GM12892 (cell line): Measurements from ENCODE around the gene CAPN1.
A peak's percentile ranks its signal among the peaks of the same experiment; 100 is the strongest.
"Not testable (repeated sequence)": the region's sequence is repeated elsewhere in the genome, so short reads cannot be mapped to it uniquely, and the experiment has no call there.

Source experiments
- DNase-seq: peaks from one replicate; pipeline ENCODE4 v3.0.0; 2011; ENCODE audit not compliant: insufficient read length
- FAIRE-seq: peaks from 2 replicates; lab custom pipeline; 2011; peaks lifted over from hg19 to GRCh38; lab: Jason Lieb, UNC
- POLR2A ChIP-seq: IDR thresholded peaks from 2 replicates; pipeline ENCODE4 v1.6.1; 2011; ENCODE audit warnings: low read depth, low read length, control low read depth
- POLR2AphosphoS5 ChIP-seq: IDR thresholded peaks from 2 replicates; pipeline ENCODE4 v1.6.1; 2011; ENCODE audit warnings: low read depth, low read length, control low read depth
- TAF1 ChIP-seq: IDR thresholded peaks from 2 replicates; pipeline ENCODE4 v1.6.1; 2011; ENCODE audit warnings: low read depth, mild to moderate bottlenecking, control low read depth, low read length, borderline replicate concordance

CAPN1 gene

DNA sequence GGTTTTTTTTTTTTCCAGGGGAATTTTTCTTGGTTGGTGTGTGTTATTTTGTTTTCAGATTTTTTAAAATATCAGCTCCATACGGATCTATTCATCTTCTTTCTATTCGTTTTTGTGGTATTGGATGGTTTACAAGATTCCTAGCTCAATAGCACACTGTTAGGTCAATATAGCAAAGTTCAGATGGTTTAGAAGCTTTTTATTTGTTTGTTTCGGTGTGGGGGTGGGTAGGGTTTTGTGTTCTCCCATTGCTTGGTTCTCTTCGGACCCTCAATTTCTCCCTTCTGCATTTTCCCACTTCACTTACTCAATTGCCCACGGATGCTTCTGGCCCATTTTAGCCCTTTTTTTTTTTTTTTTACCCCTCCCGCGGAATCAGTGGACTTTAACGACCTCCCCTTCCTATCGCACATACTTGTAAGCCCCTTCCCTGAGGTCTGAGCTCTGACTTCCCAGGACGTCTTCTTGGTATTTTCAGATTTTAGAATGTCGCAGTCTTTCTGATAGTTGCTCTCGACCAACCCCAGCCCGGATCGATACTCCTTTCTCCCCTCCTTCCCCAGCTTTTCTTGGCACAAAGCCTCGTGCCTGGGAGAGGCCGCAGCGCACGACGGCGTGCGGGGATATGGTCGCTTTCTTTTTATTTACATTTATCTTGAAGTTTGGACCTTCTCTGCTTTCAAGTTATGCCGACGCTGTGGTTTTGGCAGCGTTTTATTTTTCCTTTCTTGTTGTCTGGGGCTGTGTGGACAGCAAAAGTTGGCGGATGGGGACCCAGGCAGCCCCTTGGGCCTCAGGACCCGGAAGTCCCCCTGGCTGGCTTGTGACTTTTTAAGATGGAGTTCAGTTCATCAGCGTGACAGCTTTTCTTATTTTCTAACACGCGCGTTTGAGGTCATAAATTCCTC, 16.1 kb upstream of the CAPN1 start:
- DNase-seq (no peak), FAIRE-seq (no peak)
- no peak for TF ChIP-seq TAF1
- TF ChIP-seq POLR2A: no peak
- no peak for TF ChIP-seq POLR2AphosphoS5

DNA sequence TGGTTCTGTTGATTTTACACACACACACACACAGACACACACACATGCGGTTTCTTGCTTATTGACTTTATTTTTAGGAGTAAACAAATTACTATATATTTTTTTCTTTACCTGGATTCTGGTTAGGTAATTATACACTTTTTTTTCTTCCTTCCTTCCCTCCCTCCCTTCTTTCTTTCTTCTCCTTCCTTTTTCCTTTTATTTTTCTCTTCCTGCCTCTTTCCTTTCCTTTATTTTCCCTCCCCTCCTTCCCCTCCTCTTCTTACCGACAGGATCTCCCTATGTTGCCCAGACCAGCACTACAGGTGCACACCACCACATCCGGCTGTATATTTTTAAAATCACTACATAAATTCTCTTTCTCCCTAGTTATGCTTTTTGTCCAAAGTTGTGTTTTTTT, 14.8 kb upstream of the CAPN1 start:
- DNase-seq: no peak
- no peak for TF ChIP-seq POLR2A
- FAIRE-seq: no peak

DNA sequence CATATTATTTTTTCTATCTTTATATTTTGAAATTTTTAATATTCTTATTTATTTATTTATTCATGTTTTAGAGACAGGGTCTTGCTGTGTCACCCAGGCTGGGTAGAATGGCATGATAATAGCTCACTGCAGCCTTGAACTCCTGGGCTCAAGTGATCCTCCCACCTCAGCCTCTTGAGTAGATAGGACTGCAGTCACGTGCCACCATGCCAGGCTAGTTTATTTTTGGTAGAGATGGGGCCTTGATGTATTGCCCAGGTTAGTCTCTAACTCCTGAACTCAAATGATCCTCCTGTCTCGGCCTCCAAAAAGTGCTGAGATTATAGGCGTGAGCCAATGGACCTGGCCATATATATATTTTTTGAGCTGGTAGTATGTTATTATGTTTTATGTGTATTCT, 14.1 kb upstream of the CAPN1 start:
- DNase-seq (no peak), FAIRE-seq (no peak)
- TF ChIP-seq POLR2AphosphoS5 (no peak), TAF1 (no peak), POLR2A (no peak)

DNA sequence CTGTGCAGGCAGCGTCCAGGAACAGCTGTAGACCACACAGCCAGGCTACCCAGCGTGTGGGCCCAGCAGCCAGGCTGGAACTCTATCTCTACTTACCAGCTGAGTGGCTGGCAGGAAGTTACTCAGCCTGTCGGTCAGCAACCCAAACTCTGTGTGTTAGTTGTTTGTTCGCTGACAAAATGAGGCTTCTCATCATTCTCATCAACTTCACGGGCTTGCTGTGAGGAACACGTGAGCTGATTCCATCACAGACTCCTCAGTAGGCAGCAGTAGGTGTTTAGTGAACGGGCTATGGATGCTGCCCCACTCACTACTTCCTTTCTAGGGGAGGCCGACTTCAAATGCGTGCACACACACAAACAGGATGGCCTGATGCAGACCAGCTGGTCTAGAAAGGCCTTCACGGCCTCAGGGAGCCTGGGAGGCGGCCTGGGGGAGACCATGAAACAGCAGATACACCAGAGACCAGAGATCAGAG, 12.5 kb upstream of the CAPN1 start:
- TF ChIP-seq TAF1 (no peak), POLR2AphosphoS5 (no peak), POLR2A (no peak; the same call in 1 of the 2 replicates)
- no peak for DNase-seq
- FAIRE-seq: peak; percentile 82

DNA sequence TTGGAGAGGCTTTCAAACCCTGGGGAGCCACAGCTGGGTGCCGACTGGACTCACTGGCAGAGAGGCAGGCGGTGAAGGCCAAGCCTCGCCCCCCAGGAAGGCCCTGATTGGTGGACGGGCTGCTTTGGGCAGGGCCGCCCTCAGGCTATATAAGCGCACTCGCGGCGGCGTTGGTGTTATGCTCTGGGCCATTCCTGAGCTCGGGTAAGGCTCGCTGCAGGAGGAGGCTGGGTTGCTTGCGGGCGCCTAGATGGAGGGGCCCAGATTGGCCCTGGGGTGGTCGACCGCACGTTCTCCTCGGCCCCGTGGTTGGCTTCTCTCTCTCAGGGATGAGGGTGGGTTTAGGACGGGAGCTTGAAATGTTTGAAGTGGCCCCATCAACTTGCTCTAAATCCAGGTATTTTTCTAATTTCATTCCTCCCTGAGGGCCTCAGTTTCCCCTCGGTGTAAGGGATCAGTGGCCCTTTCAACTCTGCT, 11.6 kb upstream of the CAPN1 start, which contains the start of gene SPDYC:
TSS of gene SPDYC (plus strand) at position 176 of the 477 bp plus-strand sequence. CDS start 1,125 bp downstream, outside the sequence.
- no peak for FAIRE-seq
- no peak for DNase-seq
- TF ChIP-seq TAF1 (no peak), POLR2AphosphoS5 (no peak), POLR2A (no peak)

DNA sequence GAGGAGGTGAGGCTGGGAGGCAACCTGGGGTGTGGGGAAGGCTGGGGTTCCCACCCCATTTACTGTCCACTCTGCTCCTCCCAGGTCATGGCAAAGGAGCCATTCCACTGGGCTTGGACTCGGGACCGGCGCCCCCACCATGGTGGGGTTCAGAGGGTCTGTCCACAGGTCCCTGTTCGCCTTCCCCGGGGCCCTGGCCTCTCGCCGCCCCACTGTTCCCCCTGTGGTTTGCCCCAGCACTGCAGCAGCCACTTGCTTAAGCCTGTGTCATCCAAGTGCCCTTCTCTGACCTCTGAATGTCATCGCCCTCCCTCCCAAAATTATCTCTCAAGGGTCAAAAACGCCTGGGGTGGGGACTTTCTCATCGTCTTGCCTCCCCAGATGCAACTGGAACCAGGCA, 9.1 kb upstream of the CAPN1 start:
- DNase-seq (no peak), FAIRE-seq (no peak)
- no peak for TF ChIP-seq TAF1
- no peak for TF ChIP-seq POLR2AphosphoS5
- TF ChIP-seq POLR2A: no peak

DNA sequence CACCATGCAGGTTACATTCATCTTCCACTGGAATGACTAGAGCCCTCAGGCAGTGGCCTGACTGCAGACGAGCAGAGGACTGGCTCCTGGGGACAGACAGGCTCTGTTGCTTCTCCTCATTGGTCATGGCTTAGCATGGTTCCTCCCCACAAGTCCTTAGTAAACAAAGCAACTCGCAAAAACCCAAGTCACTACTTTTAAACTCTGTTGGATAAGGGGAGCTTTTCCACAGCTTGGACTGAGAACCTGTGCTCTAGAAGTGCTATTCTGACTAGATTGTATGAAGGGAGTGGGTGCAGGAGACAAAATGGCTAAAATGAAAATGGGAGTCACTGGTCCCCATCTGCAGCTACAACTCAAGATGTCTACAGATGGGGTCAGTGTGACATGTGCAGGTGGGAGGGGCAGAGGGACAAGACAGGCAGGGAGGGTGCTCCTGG, 7.1 kb upstream of the CAPN1 start:
- not testable (repeated sequence) for DNase-seq, FAIRE-seq

DNA sequence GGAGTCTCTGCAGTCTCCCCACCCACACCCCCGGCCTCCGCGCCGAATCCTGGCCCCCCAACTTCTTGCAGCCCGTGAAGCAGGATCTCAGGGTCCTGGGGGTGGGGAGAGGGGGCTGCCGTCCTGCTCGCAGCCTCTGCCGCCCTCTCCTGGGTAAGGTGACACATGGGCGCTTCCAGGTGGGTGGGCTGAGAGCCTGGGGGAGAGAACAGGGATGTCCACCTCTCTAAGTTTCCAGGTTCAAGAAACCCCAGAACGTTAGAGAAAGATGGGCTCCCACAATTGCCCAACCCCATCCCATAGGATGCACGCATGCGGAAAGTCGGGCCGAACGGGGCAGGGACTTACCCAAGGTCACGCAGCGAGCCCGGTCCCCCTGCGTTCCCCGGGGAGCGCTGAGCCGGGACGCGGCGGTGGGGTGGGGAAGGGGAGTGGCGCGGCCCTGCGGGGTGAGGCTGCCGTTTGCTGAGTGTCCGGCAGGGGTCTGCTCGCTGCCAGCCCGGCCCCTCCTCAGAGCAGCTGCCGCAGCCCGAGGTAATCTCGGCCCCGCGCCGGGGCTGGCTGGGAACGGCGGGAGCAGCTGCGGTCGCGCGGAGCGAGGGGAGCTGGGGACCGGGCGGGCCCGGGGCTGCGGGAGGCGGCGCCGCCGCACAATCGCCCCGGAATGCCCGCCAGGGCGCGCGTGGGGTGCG, 705 bp upstream of the CAPN1 start:
- TF ChIP-seq POLR2AphosphoS5 (no peak), POLR2A (no peak; the same call in 1 of the 2 replicates), TAF1 (no peak)
- peak; percentile 93 for FAIRE-seq
- DNase-seq: peak; percentile 78

DNA sequence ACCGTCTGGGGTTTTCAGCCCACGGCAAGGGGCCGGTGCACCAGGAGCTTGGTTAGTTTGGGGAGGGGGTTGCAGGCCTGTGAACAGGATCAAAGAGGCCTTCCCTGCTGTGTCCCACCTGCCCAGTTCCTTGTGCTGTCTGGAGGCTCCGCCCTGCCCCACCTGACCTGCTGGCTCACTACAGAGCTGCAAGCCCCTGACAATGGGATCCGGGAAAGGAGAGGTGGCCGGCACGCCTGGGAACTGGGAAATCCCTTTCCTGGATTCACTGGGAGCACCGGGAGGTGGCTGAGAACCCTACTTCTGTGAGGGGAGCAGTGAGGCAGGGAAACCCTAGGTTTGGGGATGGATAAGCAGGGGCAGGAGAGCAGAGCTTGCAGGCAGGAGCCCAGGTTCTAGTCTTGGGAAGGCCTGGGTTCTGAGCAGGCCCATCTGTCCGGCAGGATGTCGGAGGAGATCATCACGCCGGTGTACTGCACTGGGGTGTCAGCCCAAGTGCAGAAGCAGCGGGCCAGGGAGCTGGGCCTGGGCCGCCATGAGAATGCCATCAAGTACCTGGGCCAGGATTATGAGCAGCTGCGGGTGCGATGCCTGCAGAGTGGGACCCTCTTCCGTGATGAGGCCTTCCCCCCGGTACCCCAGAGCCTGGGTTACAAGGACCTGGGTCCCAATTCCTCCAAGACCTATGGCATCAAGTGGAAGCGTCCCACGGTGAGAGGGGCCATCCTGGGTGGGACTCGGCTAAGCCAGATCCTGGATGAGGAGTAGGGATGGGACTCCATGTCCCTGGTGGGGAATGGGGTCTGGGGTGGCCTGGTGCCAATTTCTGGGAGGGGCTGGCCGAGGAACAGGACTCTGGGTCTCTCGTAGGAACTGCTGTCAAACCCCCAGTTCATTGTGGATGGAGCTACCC, 786 bp downstream of the CAPN1 start:
- FAIRE-seq (no peak), DNase-seq (no peak)
- TF ChIP-seq POLR2AphosphoS5: no peak
- TF ChIP-seq POLR2A: no peak
- TF ChIP-seq TAF1: no peak

DNA sequence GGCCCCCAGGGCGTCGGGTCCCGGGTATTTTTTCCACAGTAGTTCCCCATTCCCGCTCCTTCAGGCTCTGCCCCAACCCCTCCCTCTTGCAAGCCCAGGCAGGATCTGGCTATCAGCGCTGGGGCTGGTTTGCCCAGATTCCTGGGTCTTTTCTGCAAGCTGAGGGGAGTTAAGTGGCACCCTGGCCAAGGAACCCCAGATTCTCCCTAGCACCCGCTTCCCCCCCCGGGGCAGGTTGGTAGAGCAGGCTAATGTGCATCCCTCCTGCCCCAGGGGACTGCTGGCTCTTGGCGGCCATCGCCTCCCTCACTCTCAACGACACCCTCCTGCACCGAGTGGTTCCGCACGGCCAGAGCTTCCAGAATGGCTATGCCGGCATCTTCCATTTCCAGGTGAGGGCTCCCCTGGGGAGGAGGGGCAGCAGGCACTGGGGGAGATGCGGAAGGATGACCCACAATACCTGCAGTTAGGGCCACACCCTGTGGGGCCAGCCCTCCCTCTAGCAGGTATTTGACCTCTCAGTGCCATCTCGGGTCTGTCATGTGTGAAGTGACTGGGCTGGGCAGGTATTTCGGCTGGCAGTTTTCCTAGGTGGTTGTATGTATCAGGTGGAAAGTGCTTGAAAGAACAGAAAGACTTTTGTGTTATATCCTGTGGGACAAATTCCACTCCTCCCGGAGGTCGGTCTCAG, 1.6 kb downstream of the CAPN1 start:
- DNase-seq: no peak
- no peak for TF ChIP-seq TAF1
- TF ChIP-seq POLR2AphosphoS5: no peak
- TF ChIP-seq POLR2A: no peak
- FAIRE-seq: no peak

DNA sequence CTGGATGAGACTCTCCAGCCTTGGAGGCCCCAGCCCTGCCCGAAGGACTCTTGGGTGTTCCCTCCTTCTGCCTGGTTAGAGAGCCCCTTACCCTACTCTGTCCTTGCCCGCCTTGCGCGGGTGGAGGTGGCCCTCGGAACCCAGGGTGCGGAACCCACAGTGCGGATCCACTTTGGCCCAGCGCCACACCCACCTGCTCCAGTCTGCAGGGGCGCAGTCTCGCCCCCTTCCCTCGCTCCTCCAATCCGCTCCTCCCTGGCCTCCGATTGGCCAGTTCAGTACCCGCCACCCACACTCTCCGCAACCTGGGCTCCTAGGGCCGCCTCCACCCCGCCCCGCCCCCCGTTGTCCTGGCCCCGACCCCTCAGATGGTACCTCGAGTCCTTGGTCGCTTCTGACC, 2.4 kb downstream of the CAPN1 start:
- DNase-seq: no peak
- no peak for FAIRE-seq
- TF ChIP-seq TAF1 (no peak), POLR2A (no peak), POLR2AphosphoS5 (no peak)
